WI38 (cell line): ENCODE results near the gene YIF1B.
"Not testable (repeated sequence)": the region's sequence is repeated elsewhere in the genome, so short reads cannot be mapped to it uniquely, and the experiment has no call there.

ENCODE experiments used
- H3K4me3 ChIP-seq: 2 replicates; pipeline ENCODE4 v1.5.1; 2011; ENCODE audit warnings: low read depth, mild to moderate bottlenecking, control low read depth, low read length
- TF ChIP-seq, protein P1 (sequence below): IDR thresholded peaks from 2 replicates; pipeline ENCODE4 v1.5.1; 2012; ENCODE audit warnings: low read depth, mild to moderate bottlenecking, control low read depth, low read length

The YIF1B gene

DNA sequence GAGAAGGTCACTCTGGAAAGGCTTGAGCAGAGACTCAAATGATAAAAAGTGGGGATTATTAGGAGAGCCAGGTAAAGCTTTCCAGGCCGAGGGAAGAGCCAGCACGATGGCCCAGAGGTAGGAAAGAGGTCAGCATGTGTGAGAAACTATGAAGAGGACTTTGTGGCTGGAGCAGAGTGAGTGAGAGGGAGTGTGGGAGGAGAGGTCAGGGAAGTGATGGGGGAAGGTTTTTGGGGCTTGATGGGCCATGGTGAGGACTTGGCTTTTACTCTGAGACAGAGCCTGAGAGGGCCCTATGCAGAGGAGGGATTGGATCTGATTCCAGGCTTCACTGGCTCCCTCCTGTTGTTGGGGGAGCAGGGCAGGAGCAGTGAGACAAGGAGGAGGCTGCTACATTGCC is 25.2 kb upstream of the YIF1B start:
- TF ChIP-seq, protein P1, sequence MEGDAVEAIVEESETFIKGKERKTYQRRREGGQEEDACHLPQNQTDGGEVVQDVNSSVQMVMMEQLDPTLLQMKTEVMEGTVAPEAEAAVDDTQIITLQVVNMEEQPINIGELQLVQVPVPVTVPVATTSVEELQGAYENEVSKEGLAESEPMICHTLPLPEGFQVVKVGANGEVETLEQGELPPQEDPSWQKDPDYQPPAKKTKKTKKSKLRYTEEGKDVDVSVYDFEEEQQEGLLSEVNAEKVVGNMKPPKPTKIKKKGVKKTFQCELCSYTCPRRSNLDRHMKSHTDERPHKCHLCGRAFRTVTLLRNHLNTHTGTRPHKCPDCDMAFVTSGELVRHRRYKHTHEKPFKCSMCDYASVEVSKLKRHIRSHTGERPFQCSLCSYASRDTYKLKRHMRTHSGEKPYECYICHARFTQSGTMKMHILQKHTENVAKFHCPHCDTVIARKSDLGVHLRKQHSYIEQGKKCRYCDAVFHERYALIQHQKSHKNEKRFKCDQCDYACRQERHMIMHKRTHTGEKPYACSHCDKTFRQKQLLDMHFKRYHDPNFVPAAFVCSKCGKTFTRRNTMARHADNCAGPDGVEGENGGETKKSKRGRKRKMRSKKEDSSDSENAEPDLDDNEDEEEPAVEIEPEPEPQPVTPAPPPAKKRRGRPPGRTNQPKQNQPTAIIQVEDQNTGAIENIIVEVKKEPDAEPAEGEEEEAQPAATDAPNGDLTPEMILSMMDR, result no peak

GRCh38 chr19:38339011-38339410 is 23.3 kb upstream of the YIF1B start:
- not testable (repeated sequence) for H3K4me3 ChIP-seq

More for the DNA sequence above, 25.2 kb upstream of the YIF1B start:
- no peak overlapping the region for H3K4me3 ChIP-seq

- H3K4me3 ChIP-seq, result peak overlapping the region; percentile 35
- TF ChIP-seq, protein P1, result no peak
Measured at GRCh38 chr19:38337360-38337653, 21.6 kb upstream of the YIF1B start.

GRCh38 chr19:38336638-38337359 is 21.1 kb upstream of the YIF1B start:
- TF ChIP-seq, protein P1, result no peak
- H3K4me3 ChIP-seq, result peak overlapping the region; percentile 73

DNA sequence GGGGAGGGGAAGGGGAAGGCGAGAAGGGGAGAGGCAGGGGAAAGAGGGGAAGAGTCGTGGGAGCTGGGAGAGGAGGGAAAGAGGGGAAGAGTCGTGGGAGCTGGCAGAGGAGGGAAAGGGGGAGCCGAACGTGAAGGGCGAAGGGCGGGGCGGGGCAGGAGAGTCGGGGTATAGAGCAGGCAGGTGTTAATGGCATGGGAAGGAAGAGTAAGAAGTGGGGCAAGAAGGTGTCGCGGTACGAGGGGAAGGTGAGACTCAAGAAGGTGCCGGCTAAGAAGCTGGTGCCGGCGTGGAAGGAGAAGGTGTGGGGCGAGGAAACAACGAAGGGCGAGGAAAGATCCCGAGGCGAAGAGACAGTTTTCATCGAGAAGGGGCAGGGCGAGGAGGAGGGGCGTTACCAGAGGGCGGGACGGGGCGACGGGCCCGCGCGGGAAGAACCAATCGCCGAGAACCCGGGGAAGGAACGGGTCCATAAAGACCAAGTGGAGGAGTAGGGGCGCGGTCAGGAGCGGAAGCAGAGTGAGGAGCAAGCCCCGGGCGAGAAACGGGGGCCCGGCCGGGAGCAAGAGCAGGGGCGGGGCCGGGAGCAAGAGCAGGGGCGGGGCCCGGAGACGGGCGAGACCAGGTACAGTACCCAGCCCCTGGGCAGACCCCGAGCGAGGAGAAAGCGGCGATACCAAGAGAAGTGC is 20.3 kb upstream of the YIF1B start:
- TF ChIP-seq, protein P1, result no peak
- peak overlapping the region; percentile 73 for H3K4me3 ChIP-seq

DNA sequence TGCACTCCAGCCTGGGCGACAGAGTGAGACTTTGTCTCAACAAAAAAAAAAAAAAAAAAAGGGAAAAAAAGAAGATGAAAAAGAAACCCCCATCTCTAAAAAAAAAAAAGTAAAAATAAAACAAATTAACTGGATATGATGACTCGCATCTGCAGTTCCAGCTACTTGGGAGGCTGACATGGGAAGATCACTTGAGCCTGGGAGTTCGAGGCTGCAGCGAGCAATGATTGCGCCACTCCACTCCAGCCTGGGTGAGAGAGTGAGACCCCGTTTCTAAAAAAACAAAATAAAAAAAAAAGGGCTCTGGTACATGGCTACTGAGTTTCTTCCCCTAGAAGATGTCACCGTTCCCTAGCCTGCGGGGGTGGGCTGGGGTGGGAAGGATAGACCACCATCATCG is 17.5 kb upstream of the YIF1B start:
- TF ChIP-seq, protein P1, result no peak
- no peak overlapping the region for H3K4me3 ChIP-seq

- TF ChIP-seq, protein P1, result no peak
Measured at GRCh38 chr19:38331728-38332127, 16.0 kb upstream of the YIF1B start.

More at GRCh38 chr19:38331728-38332127, 16.0 kb upstream of the YIF1B start:
- no peak overlapping the region for H3K4me3 ChIP-seq
